SU-DHL-6 (cell line): Measurements from ENCODE around the gene NPHS1.

Experiments used
- H2AFZ ChIP-seq: fragments of 200-600 bp; sonication (generic); 2 replicates; pipeline ENCODE4 v1.6.1; 2014; ENCODE audit warnings: low read depth, mild to moderate bottlenecking, moderate library complexity, mixed read lengths, antibody characterized with exemption, low read length; ENCODE audit not compliant: severe bottlenecking
- H3F3A ChIP-seq: fragments of 200-600 bp; shearing (Covaris generic); 2 replicates; pipeline ENCODE4 v1.6.0; 2016; ENCODE audit warnings: antibody characterized with exemption, mild to moderate bottlenecking; ENCODE audit not compliant: insufficient read depth
- H3K27ac ChIP-seq: fragments of 200-600 bp; sonication (generic); 2 replicates; pipeline ENCODE4 v1.5.1; 2016; ENCODE audit warnings: low read depth, mild to moderate bottlenecking, low read length, moderate library complexity, mixed read lengths
- H3K27me3 ChIP-seq: fragments of 200-600 bp; sonication (generic), shearing (Covaris generic); 2 replicates; pipeline ENCODE4 v1.6.0; 2014; ENCODE audit warnings: mild to moderate bottlenecking, low read length
- H3K36me3 ChIP-seq: fragments of 200-600 bp; sonication (generic); 2 replicates; pipeline ENCODE4 v1.6.1; 2014; ENCODE audit warnings: mild to moderate bottlenecking, low read length, mixed read lengths
- H3K4me2 ChIP-seq: fragments of 300-600, 200-600 bp; shearing (Covaris generic), sonication (generic); 2 replicates; pipeline ENCODE4 v1.6.0; 2014; ENCODE audit warnings: low read length, low read depth, mild to moderate bottlenecking; ENCODE audit not compliant: poor library complexity, severe bottlenecking
- H3K4me3 ChIP-seq: fragments of 200-600 bp; sonication (generic); 2 replicates; pipeline ENCODE4 v1.5.1; 2014; ENCODE audit warnings: antibody characterized with exemption, low read length, mild to moderate bottlenecking, mixed read lengths; ENCODE audit not compliant: insufficient read depth, poor library complexity, severe bottlenecking
- H3K79me2 ChIP-seq: fragments of 200-600 bp; sonication (generic); 2 replicates; pipeline ENCODE4 v1.6.1; 2014; ENCODE audit warnings: mild to moderate bottlenecking, low read length, moderate library complexity; ENCODE audit not compliant: insufficient read depth
- H3K9ac ChIP-seq: fragments of 200-600 bp; sonication (generic); 2 replicates; pipeline ENCODE4 v1.7.0; 2014; ENCODE audit warnings: mild to moderate bottlenecking, low read length
- H3K9me2 ChIP-seq: fragments of 200-600 bp; sonication (generic); replicated peaks from 2 replicates; pipeline ENCODE4 v1.6.1; 2014; ENCODE audit warnings: low read length; ENCODE audit not compliant: insufficient read depth
- H3K9me3 ChIP-seq: fragments of 200-600 bp; sonication (generic); 2 replicates; pipeline ENCODE4 v1.6.1; 2014; ENCODE audit warnings: low read length, mixed read lengths; ENCODE audit not compliant: insufficient read depth
- H4K20me1 ChIP-seq: fragments of 200-600 bp; sonication (generic); 2 replicates; pipeline ENCODE4 v1.6.1; 2014; ENCODE audit warnings: low read depth, mild to moderate bottlenecking, antibody characterized with exemption, low read length, moderate library complexity, mixed read lengths
- CTCF ChIP-seq: fragments of 200-600 bp; sonication (generic); IDR thresholded peaks from one replicate; pipeline ENCODE4 v1.5.1; 2017; ENCODE audit warnings: antibody characterized with exemption, mild to moderate bottlenecking, low read length, moderate library complexity; ENCODE audit not compliant: insufficient read depth, poor library complexity, severe bottlenecking
- EZH2phosphoT487 ChIP-seq: fragments of 200-600 bp; sonication (generic), shearing (Covaris generic); conservative IDR thresholded peaks from 2 replicates; pipeline ENCODE4 v1.6.1; 2018; ENCODE audit warnings: mild to moderate bottlenecking, antibody characterized with exemption, low read length, moderate library complexity, mixed read lengths

NPHS1 gene

GRCh38 chr19:35807633-35808032 lies 44.7 kb downstream of the NPHS1 start:
- TF ChIP-seq EZH2phosphoT487: no peak
- H4K20me1 ChIP-seq: no peaks in the 10 kb centered on the region
- H2AFZ ChIP-seq: no peak overlapping the region
- no peaks in the 10 kb centered on the region for H3F3A ChIP-seq
- H3K9me2 ChIP-seq: no peaks in the 10 kb centered on the region
- H3K9me3 ChIP-seq: no peaks in the 10 kb centered on the region
- no peaks in the 10 kb centered on the region for H3K27me3 ChIP-seq
- H3K36me3 ChIP-seq: no peaks in the 10 kb centered on the region
- H3K79me2 ChIP-seq: no peaks in the 10 kb centered on the region
- no peak overlapping the region for H3K9ac ChIP-seq
- H3K4me3 ChIP-seq: no peak overlapping the region
- no peak overlapping the region for H3K27ac ChIP-seq
- no peak overlapping the region for H3K4me2 ChIP-seq

GRCh38 chr19:35806597-35806996 lies 45.7 kb downstream of the NPHS1 start:
- TF ChIP-seq CTCF: no peak
- no peak for TF ChIP-seq EZH2phosphoT487
- Histone ChIP-seq H3K27ac (no peak overlapping the region), H3K79me2 (no peaks in the 10 kb centered on the region), H3K27me3 (no peaks in the 10 kb centered on the region), H3F3A (no peaks in the 10 kb centered on the region), H3K9me2 (no peaks in the 10 kb centered on the region), H4K20me1 (no peaks in the 10 kb centered on the region), H3K4me2 (no peak overlapping the region), H3K9me3 (no peaks in the 10 kb centered on the region), H3K36me3 (no peaks in the 10 kb centered on the region), H2AFZ (no peak overlapping the region), H3K4me3 (no peak overlapping the region), H3K9ac (no peak overlapping the region)

GRCh38 chr19:35805526-35806102 lies 46.7 kb downstream of the NPHS1 start:
- no peaks in the 10 kb centered on the region for H3K36me3 ChIP-seq
- H3K9me3 ChIP-seq: no peaks in the 10 kb centered on the region
- H3K4me2 ChIP-seq: no peak overlapping the region
- H3F3A ChIP-seq: no peaks in the 10 kb centered on the region
- no peaks in the 10 kb centered on the region for H3K27me3 ChIP-seq
- no peak for TF ChIP-seq EZH2phosphoT487
- no peak for TF ChIP-seq CTCF
- no peak overlapping the region for H3K9ac ChIP-seq
- H3K79me2 ChIP-seq: no peaks in the 10 kb centered on the region
- no peak overlapping the region for H3K4me3 ChIP-seq
- H4K20me1 ChIP-seq: no peaks in the 10 kb centered on the region
- H2AFZ ChIP-seq: no peak overlapping the region
- H3K27ac ChIP-seq: no peak overlapping the region
- no peaks in the 10 kb centered on the region for H3K9me2 ChIP-seq

- Histone ChIP-seq H3K79me2 (no peaks in the 10 kb centered on the region), H3F3A (no peaks in the 10 kb centered on the region), H3K27me3 (no peaks in the 10 kb centered on the region), H4K20me1 (no peaks in the 10 kb centered on the region), H3K9me3 (no peaks in the 10 kb centered on the region), H3K9ac (no peak overlapping the region), H3K9me2 (no peaks in the 10 kb centered on the region), H3K4me3 (no peak overlapping the region), H3K27ac (no peak overlapping the region), H3K4me2 (no peak overlapping the region), H3K36me3 (no peaks in the 10 kb centered on the region), H2AFZ (no peak overlapping the region)
- TF ChIP-seq EZH2phosphoT487 (no peak), CTCF (no peak)
These were observed 50.5 kb downstream of the NPHS1 start for GRCh38 chr19:35801828-35802227.
